GM12875 (cell line): ENCODE data around the gene DDAH2.
A peak's percentile ranks its signal among the peaks of the same experiment; 100 is the strongest.

ENCODE experiments used
- H3K4me3 ChIP-seq: one replicate; pipeline ENCODE4 v1.5.1; 2011; ENCODE audit warnings: low read depth, low read length, control low read depth
- TF ChIP-seq, protein P1 (sequence below): IDR thresholded peaks from 2 replicates; pipeline ENCODE4 v1.5.1; 2011; ENCODE audit warnings: low read depth, mild to moderate bottlenecking, control low read depth, inconsistent platforms, low read length, moderate library complexity, borderline replicate concordance; ENCODE audit not compliant: insufficient read depth

Gene DDAH2

GRCh38 chr6:31717499-31718222 lies 11.4 kb downstream of the DDAH2 start:
- no peak overlapping the region for H3K4me3 ChIP-seq
- TF ChIP-seq, protein P1, sequence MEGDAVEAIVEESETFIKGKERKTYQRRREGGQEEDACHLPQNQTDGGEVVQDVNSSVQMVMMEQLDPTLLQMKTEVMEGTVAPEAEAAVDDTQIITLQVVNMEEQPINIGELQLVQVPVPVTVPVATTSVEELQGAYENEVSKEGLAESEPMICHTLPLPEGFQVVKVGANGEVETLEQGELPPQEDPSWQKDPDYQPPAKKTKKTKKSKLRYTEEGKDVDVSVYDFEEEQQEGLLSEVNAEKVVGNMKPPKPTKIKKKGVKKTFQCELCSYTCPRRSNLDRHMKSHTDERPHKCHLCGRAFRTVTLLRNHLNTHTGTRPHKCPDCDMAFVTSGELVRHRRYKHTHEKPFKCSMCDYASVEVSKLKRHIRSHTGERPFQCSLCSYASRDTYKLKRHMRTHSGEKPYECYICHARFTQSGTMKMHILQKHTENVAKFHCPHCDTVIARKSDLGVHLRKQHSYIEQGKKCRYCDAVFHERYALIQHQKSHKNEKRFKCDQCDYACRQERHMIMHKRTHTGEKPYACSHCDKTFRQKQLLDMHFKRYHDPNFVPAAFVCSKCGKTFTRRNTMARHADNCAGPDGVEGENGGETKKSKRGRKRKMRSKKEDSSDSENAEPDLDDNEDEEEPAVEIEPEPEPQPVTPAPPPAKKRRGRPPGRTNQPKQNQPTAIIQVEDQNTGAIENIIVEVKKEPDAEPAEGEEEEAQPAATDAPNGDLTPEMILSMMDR = 0 out of 2 replicates have a peak, but pooled peaks have one; percentile 4

- TF ChIP-seq, protein P1 = no peak
- H3K4me3 ChIP-seq = no peak within 1 kb of the TSS
Observed at GRCh38 chr6:31715022-31715958, 13.8 kb downstream of the DDAH2 start, which contains the start of gene LY6G6D. Gene LY6G6D, plus strand, starts transcription at chr6:31715348. Its CDS starts 8 bp downstream, at chr6:31715356.

- H3K4me3 ChIP-seq = no peak overlapping the region
- TF ChIP-seq, protein P1 = no peak
Observed at GRCh38 chr6:31713991-31714684, 15.0 kb downstream of the DDAH2 start.

DNA sequence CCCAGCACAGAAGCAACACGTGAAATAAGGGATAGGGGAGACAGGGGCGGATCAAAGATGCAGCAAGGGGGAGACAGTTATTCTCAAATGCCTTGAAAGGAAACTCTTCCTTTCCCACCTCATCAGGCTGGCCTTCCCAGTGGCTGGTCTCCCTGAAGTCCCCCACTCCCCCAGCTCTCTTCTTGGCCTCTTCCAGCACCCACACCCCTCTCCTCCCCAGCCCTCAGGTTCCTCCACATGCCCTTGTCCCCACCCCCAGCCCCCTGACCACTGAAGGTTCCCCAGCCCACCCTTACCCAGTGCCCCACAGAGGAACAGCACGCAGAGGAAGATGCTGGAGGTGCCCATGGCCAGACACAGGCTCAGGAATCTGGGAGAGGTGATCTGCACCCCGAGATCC lies 15.6 kb downstream of the DDAH2 start:
- no peak overlapping the region for H3K4me3 ChIP-seq
- TF ChIP-seq, protein P1 = no peak

GRCh38 chr6:31712296-31712695 lies 16.8 kb downstream of the DDAH2 start:
- H3K4me3 ChIP-seq = no peak overlapping the region
- TF ChIP-seq, protein P1 = peak; percentile 10; the same call in 1 of the 2 replicates

DNA sequence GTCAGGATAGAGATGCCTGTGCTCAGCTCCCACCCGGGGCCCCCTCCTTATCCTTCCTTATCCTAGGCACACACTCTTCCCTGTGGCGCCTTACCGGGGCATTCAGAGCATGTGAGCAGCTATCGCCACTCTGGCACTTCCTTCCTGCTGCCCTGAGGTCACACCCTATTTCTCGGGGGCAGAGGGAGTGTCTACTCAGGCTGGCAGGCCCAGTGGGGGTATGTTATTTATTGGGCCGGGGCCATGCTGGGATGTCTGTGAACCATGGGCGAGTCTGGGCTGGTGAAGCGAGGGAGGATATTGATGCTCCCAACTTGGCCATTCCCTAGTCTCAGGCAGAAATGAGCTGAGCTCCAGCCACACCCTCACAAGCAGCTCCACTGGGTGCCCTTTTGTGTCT lies 17.9 kb downstream of the DDAH2 start:
- TF ChIP-seq, protein P1 = no peak
- no peak overlapping the region for H3K4me3 ChIP-seq
